ENCODE measurements around the gene PPP1R12A.

DNA sequence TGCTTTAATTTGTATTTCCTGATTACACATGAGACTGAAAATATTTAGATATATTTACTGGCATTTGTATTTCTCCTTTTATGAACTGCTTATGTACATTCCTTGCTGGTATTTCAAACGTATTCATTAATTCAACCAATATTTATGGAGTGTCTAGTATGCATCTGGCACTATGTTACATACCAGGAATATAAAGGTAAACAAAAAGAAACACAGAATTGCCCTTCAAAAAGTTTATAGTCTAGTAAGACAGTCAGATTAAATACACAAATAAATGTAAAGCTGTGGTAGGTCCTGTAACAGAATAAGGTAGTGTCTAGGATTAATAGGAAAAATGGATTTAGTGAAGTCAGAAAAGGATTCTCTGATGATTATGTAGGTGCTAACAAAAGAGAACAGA, 87.5 kb downstream of the PPP1R12A start:
- TF ChIP-seq POLR2A (IDR thresholded peaks at IDR 0.05; ENCODE audit: low read length): no peak
- TF ChIP-seq GATA1 (IDR thresholded peaks at IDR 0.05; ENCODE audit: low read depth, low read length): no peak
